ENCODE data around the gene MFGE8. TPM values are rescaled to one million over a fixed set of nuclear protein-coding genes. Genes with fewer than 3 reads are reported as not detected.
A peak's percentile ranks its signal among the peaks of the same experiment; 100 is the strongest.

MFGE8 gene
- total RNA-seq, 1 donor from 2014 or later, result 18.3 TPM

DNA sequence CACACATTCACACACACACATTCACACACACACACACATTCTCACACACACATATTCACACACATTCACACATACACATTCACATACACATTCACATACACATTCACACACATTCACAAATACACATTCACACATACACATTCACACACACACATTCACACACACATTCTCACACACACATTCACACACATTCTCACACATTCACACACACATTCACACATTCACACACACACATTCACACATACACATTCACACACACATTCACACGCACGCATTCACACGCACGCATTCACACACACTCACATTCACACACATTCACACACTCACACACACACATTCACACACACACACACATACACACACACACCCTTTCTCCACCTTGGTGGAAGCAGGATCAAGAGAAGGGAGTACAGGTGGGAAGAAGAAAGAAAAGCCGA, 12.2 kb downstream of the MFGE8 start:
- DNase-seq (ENCODE audit: low spot score in 2 of 2), result no peak
- FAIRE-seq, result no peak

- no peak for DNase-seq (ENCODE audit: low spot score in 2 of 2)
- FAIRE-seq, result no peak
These were observed 12.7 kb downstream of the MFGE8 start for GRCh38 chr15:88900309-88900981.

DNA sequence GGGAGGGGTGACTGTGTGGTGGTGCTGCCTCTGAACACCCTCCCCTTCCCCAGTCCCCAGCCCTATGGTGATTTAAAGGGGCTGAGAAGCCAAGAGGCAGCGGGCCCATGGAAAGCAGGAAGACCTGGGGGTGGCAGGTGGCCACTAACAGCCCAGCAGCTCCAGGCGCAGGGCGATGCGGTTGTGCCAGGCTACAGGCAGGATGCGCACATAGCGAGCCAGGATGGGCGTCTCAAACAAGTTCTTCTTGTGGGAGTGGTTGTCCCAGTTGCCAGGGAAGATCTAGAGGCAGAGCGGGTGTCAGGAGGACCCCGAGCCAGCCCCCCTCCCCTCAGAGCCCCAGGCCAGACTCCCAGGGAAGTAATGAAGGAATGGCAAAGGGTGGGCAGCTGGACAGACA, 13.9 kb downstream of the MFGE8 start:
- DNase-seq (ENCODE audit: low spot score in 2 of 2) (no peak), FAIRE-seq (no peak)

DNA sequence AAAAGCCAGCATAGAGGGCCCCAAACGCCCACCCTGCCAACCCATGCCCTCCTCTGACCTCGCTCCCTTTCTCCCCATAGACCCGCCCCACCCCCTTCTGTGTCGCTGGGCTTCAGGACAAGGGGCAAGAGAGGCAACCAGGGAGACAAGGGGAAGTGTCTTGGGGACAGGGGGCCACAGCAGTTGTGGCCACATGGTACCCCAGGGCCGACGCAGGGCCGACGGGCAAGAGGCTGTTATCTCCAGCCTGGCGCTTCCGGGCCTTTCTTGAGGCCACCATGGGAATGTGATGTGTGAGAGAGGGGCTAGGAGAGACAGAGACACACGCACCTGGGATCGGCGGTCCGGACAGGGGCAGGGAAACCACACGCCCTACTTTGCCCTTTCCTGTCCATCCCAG, 14.4 kb downstream of the MFGE8 start:
- FAIRE-seq (no peak), DNase-seq (ENCODE audit: low spot score in 2 of 2) (no peak)

GRCh38 chr15:88897456-88898194, 15.6 kb downstream of the MFGE8 start:
- no peak for FAIRE-seq
- peak; percentile 50 to 74 for DNase-seq (ENCODE audit: low spot score in 2 of 2)

GRCh38 chr15:88897142-88897455, 16.1 kb downstream of the MFGE8 start:
- DNase-seq (ENCODE audit: low spot score in 2 of 2) (no peak), FAIRE-seq (no peak)

DNA sequence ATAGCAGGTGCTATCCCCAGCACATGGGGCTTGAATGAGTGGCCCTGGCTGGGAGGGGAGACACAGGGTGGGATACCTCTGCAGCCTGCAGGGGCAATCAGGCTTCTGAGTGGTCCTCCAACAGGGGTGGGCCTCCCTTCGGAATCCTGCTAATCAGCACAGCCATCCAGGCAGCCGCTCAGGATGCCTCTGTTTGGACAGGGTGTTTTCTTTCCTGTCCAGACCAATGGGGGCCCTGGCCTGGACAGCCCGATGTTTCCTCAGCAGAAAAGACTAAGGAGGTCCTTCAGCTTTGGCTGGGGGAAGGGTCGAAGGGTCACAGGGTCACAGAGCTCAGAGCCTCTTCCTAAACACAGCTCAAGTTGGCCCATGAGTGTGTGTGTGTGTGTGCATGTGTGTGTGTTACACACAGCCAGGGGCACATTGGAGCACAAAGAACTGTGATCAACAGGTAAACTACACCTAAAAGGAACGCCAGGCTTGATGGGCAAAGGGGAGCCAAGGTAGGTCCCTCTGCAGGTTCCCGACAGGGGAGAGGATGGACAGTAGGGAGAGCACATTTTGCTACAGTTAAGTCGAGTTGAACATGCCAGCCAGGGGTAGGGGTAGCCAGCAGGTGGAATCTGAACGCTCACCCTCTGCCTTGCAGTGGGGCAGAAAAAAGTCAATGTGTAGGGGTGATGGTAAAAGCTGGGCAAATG, 16.7 kb downstream of the MFGE8 start:
- no peak for DNase-seq (ENCODE audit: low spot score in 2 of 2)
- no peak for FAIRE-seq

- FAIRE-seq, result no peak
- DNase-seq (ENCODE audit: low spot score in 2 of 2), result peak in 1 of 2 donors; percentile 55
These were observed 18.1 kb downstream of the MFGE8 start, which contains the start of gene HAPLN3 for GRCh38 chr15:88894819-88895767. TSS of gene HAPLN3 (minus strand) at chr15:88895544. CDS start at chr15:88887298, 8,246 bp downstream.

DNA sequence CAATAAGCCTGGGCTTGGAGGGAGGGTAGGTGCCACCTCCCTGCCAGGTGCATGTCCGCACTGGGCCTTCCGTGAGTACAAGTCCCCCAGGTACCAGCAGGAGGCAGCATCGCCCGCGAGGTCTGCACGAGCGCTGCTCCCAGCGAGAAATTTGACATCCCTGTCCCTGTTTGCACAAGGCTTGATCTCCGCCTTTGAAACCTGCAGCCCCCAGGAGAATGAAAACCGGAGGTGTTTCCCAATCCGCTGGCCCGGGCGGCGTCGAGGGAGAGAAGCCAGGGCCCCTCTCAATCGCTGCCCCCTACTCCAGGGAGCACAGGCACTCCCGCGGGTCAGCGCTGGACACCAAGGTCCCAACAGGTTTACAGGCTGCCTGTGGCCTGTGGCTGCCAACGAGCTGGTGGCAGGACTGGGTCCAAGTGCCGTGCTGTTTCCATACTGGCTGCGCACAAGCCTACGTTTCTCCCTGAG, 18.8 kb downstream of the MFGE8 start:
- DNase-seq (ENCODE audit: low spot score in 2 of 2), result peak in 1 of 2 donors; percentile 62
- no peak for FAIRE-seq

GRCh38 chr15:88891540-88892254, 21.5 kb downstream of the MFGE8 start:
- DNase-seq (ENCODE audit: low spot score in 2 of 2) (no peak), FAIRE-seq (no peak)

DNA sequence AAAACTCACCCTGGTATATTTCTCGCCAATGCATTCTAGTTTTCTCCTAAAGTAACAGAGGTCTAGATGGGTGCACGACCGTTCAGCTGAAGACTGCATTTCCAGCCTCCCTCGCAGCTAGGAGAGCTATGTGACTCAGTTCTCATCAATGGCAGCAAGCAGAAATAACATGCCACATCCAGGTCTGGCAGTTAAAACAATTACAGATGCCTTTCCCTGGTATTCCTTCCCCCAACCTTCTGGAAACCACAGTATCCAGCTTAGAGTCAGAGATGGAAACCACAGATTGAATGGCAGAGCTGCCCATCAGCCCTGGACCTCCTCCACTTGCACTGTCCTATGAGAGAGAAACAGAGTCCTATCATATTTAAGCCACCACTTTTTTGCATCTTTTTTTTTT, 22.7 kb downstream of the MFGE8 start:
- no peak for FAIRE-seq
- DNase-seq (ENCODE audit: low spot score in 2 of 2), result no peak

DNA sequence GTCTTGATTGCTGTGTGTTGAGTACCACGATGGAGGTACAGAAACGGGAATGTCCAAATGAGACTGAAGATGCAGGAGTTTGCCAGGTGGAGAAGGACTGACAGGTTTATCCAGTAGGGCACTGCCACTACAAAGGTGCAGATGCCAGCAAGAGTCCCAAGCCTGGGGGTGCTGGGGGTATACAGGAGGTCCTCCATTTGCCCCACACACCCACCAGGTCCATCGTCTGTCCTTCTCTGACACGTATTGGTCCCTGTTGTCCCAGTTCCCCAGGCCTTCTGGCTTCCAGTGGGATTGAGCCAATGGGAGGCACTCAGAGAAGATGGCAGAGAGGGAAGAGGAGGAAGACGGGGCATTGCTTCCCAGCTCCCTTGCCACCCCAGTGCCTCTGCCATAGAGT, 24.5 kb downstream of the MFGE8 start:
- DNase-seq (ENCODE audit: low spot score in 2 of 2) (no peak), FAIRE-seq (no peak)

DNA sequence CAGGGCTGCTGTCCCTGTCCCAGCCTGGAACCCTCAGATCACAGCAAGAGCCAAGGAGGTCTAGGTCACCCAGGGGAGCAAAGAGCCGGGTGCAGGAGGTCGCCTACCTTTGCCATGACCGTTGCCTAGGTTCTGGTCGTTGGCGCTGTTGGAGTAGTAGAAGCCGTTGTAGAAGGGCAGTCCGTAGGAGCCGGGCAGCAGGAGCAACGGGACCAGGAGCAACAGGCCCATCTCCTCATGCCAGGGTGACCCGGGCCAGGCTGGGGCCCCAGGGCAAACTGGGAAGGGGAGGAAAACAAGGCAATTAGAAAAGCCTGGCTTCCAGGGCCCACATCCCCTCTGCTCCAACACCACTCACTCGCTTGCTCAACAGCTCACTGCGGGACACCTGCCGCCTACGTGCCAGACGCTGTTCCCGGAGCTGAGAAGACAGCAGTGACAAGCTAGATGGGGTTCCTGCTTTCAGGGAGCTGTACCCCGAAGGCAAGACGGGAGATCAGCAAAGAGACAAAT, 26.1 kb downstream of the MFGE8 start:
- DNase-seq (ENCODE audit: low spot score in 2 of 2) (no peak), FAIRE-seq (no peak)

- FAIRE-seq (no peak), DNase-seq (ENCODE audit: low spot score in 2 of 2) (no peak)
These were observed 30.4 kb downstream of the MFGE8 start for GRCh38 chr15:88882785-88883184.

DNA sequence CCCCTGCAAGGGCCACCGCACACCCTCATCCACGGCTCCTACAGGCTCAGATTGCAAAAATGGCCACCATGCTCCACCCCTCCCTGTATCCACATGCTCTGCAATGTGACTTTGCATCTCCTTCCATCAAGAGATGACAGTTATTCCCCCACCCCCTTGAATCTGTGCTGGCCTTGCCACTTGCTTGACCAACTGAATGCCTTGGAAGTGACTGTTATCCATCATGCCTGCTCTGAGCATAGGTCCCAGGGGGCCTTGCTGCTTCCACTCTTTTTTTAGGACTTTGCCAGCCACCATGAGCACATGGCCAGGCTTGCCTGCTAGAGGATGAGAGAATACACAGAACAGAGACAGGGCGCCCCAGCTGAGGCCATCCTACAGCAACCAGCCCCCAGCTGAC, 31.4 kb downstream of the MFGE8 start:
- FAIRE-seq (no peak), DNase-seq (ENCODE audit: low spot score in 2 of 2) (no peak)

- DNase-seq (ENCODE audit: low spot score in 2 of 2), result no peak
- no peak for FAIRE-seq
These were observed 32.0 kb downstream of the MFGE8 start for GRCh38 chr15:88880944-88881740.

DNA sequence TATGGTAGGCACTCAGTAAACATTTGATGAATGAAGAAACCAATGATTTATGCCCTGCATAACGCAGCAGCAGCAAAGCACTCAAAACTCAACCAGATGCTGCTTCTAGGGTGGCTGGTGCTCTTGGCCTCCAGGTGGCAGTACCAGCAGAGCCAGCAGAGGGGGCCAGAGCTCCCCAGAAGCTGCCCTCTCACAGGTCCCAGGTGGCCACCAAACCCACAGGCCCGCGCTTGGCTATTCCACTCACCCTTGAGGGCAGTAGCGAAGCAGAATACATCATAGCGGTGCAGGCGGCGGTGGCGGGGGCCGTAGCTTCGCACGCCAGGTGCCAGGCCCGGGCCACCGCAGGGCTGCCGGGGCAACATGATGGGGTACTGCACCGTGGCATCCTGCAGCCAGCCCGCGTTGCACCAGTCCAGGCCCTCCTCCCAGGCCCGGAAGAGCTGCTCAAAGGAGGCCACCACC, 34.4 kb downstream of the MFGE8 start:
- FAIRE-seq, result no peak
- DNase-seq (ENCODE audit: low spot score in 2 of 2), result peak in 1 of 2 donors; percentile 57

DNA sequence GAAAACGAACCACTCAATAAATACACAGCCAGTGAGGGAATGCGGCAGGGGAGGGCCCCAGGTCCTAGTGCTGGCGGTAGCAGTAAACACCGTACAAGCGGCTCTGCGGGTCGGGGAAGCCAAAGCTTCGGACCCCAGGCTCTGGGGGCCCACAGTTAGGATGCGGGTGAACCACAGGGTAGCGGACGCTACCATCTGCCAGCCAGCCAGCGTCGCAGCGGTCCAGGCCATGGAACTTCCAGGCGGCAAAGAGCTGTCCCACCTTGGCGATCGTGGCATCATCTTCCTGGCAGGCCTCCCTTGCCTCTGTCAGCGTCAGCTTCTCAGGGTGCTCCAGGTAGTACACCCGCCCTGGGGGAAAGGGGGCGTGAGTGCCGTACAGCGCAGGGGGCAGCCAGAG, 35.3 kb downstream of the MFGE8 start:
- no peak for FAIRE-seq
- no peak for DNase-seq (ENCODE audit: low spot score in 2 of 2)

Measured in frontal cortex (tissue), 4 donors.